PC-3 (cell line): ENCODE data around the gene NFKBIA. TPM values are rescaled to one million over a fixed set of nuclear protein-coding genes. Genes with fewer than 3 reads are reported as not detected.
"Not testable (repeated sequence)": the region's sequence is repeated elsewhere in the genome, so short reads cannot be mapped to it uniquely, and the experiment has no call there.

Experiments used
- ATAC-seq: fragments of 200-7000 bp; cut with Tn5 transposase; 2 replicates; pipeline ENCODE4 v1.9.1; 2020; ENCODE audit warnings: mild to moderate bottlenecking, moderate library complexity
- BruUV-seq: library from RNA; stranded (reverse); fragments of 400-500 nt; replicated peaks from 2 replicates; lab custom pipeline; 2021; lab: Mats Ljungman, UMichigan
- CTCF ChIA-PET: fragments of 300-600 bp; sonication (Branson Sonifier 250); formaldehyde crosslinking; loops from one replicate; lab custom pipeline; 2022; ENCODE audit warnings: antibody characterized with exemption; lab: Charles Lee
- POLR2A ChIA-PET: fragments of 300-600 bp; sonication (Branson Sonifier 250); formaldehyde crosslinking; loops from one replicate; lab custom pipeline; 2022; ENCODE audit warnings: antibody characterized with exemption; ENCODE audit not compliant: unreplicated experiment; lab: Charles Lee
- DNase-seq: peaks from one replicate; pipeline ENCODE4 v3.0.0-alpha.2; 2015
- H2AFZ ChIP-seq: fragments of 300-600 bp; sonication (generic); 2 replicates; pipeline ENCODE4 v1.6.0; 2016; ENCODE audit warnings: antibody characterized with exemption, low read length
- H3F3A ChIP-seq: fragments of 300-600 bp; sonication (generic); one replicate; pipeline ENCODE4 v1.6.0; 2017; ENCODE audit warnings: antibody characterized with exemption, low read length, control low read depth, mild to moderate bottlenecking; ENCODE audit not compliant: unreplicated experiment
- H3K27ac ChIP-seq: fragments of 300-600 bp; sonication (generic); 2 replicates; pipeline ENCODE4 v1.5.1; 2016; ENCODE audit warnings: mild to moderate bottlenecking, low read length
- H3K27me3 ChIP-seq: fragments of 300-600 bp; sonication (generic); 2 replicates; pipeline ENCODE4 v1.6.1; 2016; ENCODE audit warnings: low read length, mixed read lengths
- H3K36me3 ChIP-seq: fragments of 300-600 bp; sonication (generic); 2 replicates; pipeline ENCODE4 v1.6.1; 2016; ENCODE audit warnings: low read depth, mixed run types, low read length, mixed read lengths
- H3K4me1 ChIP-seq: fragments of 300-600 bp; sonication (generic); 2 replicates; pipeline ENCODE4 v1.5.1; 2016; ENCODE audit warnings: low read length; ENCODE audit not compliant: insufficient read depth
- H3K4me2 ChIP-seq: fragments of 300-600 bp; sonication (generic); 2 replicates; pipeline ENCODE4 v1.6.0; 2016; ENCODE audit warnings: low read length
- H3K4me3 ChIP-seq: fragments of 300-600 bp; sonication (generic); 2 replicates; pipeline ENCODE4 v1.5.1; 2016; ENCODE audit warnings: mild to moderate bottlenecking, low read length, mixed read lengths
- H3K79me2 ChIP-seq: fragments of 300-600 bp; sonication (generic); 2 replicates; pipeline ENCODE4 v1.6.1; 2017; ENCODE audit warnings: low read length, mixed read lengths
- H3K9ac ChIP-seq: fragments of 300-600 bp; sonication (generic); 2 replicates; pipeline ENCODE4 v1.6.0; 2016; ENCODE audit warnings: mild to moderate bottlenecking, low read length
- H3K9me2 ChIP-seq: fragments of 300-600 bp; sonication (generic); replicated peaks from 2 replicates; pipeline ENCODE4 v1.6.1; 2016; ENCODE audit warnings: mixed run types, low read length, mixed read lengths
- H3K9me3 ChIP-seq: fragments of 300-600 bp; sonication (generic); 2 replicates; pipeline ENCODE4 v1.6.1; 2016; ENCODE audit warnings: low read length, mixed read lengths
- H4K20me1 ChIP-seq: fragments of 300-600 bp; sonication (generic); 2 replicates; pipeline ENCODE4 v1.6.1; 2016; ENCODE audit warnings: low read length, mixed read lengths
- EZH2 ChIP-seq: fragments of 300-600 bp; sonication (generic); IDR thresholded peaks from one replicate; pipeline ENCODE4 v1.6.1; 2017; ENCODE audit warnings: antibody characterized with exemption, mild to moderate bottlenecking, low read length; ENCODE audit not compliant: unreplicated experiment
- EZH2phosphoT487 ChIP-seq: fragments of 300-600 bp; sonication (generic); IDR thresholded peaks from 2 replicates; pipeline ENCODE4 v1.6.1; 2018; ENCODE audit warnings: mild to moderate bottlenecking, antibody characterized with exemption, low read length, borderline replicate concordance
- intact Hi-C: fragments of 100-400 bp; cut with micrococcal nuclease; formaldehyde crosslinking; loops from 2 replicates; pipeline ENCODE4 v1.9.0; 2023
- total RNA-seq: library from RNA; depleted of rRNA; stranded (reverse); fragments of >200 nt; gene quantifications from 2 replicates; pipeline ENCODE4 v1.2.3, GENCODE V29; 2014
- TF ChIP-seq, protein P1 (sequence below): fragments of 300-600 bp; sonication (generic); conservative IDR thresholded peaks from 2 replicates; pipeline ENCODE4 v1.5.1; 2017; ENCODE audit warnings: antibody characterized with exemption, low read depth, mild to moderate bottlenecking, low read length

NFKBIA gene
- total RNA-seq, 1 experiment from 2014 or later: 226 TPM

DNA sequence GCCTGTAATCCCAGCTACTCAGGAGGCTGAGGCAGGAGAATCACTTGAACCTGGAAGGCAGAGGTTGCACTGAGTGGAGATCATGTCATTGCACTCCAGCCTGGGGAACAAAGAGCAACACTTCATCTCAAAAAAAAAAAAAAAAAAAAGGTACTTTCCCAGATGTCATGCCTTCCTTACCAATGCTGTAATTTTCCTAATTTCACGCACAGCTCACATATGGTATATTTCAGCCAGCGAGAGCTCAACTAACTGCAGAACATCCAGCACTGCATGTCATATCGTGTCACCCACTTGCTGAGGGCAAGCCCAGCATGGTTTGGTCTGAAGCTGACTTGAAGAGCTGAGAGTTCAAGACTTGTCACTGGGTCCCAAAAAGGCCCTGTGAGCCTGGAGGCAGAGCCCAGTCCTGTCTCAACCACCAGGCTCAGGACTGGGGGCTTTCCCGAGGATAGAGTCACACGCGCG is 29.0 kb downstream of the NFKBIA start:
- Histone ChIP-seq H3K4me2 (no peak overlapping the region), H2AFZ (no peak overlapping the region), H3K36me3 (0 out of 2 replicates have a peak, but pooled peaks cover 3% of the 10 kb centered on the region), H3K4me3 (no peak overlapping the region), H3K79me2 (no peaks in the 10 kb centered on the region), H3K9me3 (0 out of 2 replicates have a peak, but pooled peaks cover 3% of the 10 kb centered on the region), H3K27ac (no peak overlapping the region), H3K4me1 (peaks cover 6% of the 10 kb centered on the region), H3K9ac (no peak overlapping the region), H3F3A (no peaks in the 10 kb centered on the region), H3K9me2 (no peaks in the 10 kb centered on the region), H3K27me3 (no peaks in the 10 kb centered on the region), H4K20me1 (no peaks in the 10 kb centered on the region)
- ATAC-seq: no peak
- no peak for DNase-seq
- ChIA-PET CTCF (interaction anchor here (0.6 kb wide), 2 partner anchors 9 to 63 kb away, joined by 3 to 5 read pairs; no protein-coding TSS in a partner anchor), POLR2A (no interaction called here)
- TF ChIP-seq EZH2phosphoT487: no peak
- TF ChIP-seq, protein P1, sequence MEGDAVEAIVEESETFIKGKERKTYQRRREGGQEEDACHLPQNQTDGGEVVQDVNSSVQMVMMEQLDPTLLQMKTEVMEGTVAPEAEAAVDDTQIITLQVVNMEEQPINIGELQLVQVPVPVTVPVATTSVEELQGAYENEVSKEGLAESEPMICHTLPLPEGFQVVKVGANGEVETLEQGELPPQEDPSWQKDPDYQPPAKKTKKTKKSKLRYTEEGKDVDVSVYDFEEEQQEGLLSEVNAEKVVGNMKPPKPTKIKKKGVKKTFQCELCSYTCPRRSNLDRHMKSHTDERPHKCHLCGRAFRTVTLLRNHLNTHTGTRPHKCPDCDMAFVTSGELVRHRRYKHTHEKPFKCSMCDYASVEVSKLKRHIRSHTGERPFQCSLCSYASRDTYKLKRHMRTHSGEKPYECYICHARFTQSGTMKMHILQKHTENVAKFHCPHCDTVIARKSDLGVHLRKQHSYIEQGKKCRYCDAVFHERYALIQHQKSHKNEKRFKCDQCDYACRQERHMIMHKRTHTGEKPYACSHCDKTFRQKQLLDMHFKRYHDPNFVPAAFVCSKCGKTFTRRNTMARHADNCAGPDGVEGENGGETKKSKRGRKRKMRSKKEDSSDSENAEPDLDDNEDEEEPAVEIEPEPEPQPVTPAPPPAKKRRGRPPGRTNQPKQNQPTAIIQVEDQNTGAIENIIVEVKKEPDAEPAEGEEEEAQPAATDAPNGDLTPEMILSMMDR: no peak
- intact Hi-C loops: loop anchor here (2.0 kb wide), 1 partner anchor 27 kb away; no protein-coding TSS in a partner anchor
- no TSS peak for BruUV-seq

DNA sequence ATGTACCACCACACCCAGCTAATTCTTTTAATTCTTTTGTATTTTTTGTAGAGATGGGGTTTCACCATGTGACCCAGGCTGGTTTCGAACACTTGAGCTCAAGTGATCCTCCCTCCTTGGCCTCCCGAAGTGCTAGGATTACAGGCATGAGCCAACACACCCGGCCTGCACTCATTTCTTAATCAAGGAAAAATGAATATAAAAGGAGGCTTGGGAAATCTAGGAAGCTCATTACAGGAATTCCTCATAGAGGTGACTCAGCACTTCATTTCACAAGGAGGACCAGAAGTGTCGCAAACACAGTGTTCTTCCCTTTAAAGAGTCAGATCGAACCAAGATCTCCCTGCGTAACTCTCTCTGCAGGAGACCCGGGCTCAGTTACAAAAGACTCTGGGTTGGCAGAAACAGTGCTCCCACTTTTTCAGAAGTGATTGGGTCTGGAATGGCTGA is 30.3 kb downstream of the NFKBIA start:
- Histone ChIP-seq H3K27me3 (no peaks in the 10 kb centered on the region), H3F3A (no peaks in the 10 kb centered on the region), H3K9me3 (0 out of 2 replicates have a peak, but pooled peaks cover 3% of the 10 kb centered on the region), H3K4me1 (peaks cover 19% of the 10 kb centered on the region), H3K4me3 (no peak overlapping the region), H3K79me2 (no peaks in the 10 kb centered on the region), H2AFZ (peak overlapping the region; percentile 49), H3K9me2 (no peaks in the 10 kb centered on the region), H3K36me3 (0 out of 2 replicates have a peak, but pooled peaks cover 3% of the 10 kb centered on the region), H3K9ac (no peak overlapping the region), H3K4me2 (no peak overlapping the region), H3K27ac (peak overlapping the region; percentile 15), H4K20me1 (no peaks in the 10 kb centered on the region)
- BruUV-seq: no TSS peak
- DNase-seq: peak; percentile 84
- TF ChIP-seq EZH2phosphoT487: no peak
- TF ChIP-seq EZH2: no peak
- TF ChIP-seq, protein P1: no peak
- POLR2A ChIA-PET: interaction anchor here (0.5 to 1.0 kb wide), 3 partner anchors 9 to 106 kb away, joined by 3 to 4 read pairs (median 4); partner anchors contain the start of gene NFKBIA
- peak; percentile 30; the same call in 1 of the 2 replicates for ATAC-seq
- CTCF ChIA-PET: no interaction called here
- intact Hi-C loops: loop anchor here (2.0 to 5.0 kb wide), 2 partner anchors 29 to 42 kb away; no protein-coding TSS in a partner anchor

DNA sequence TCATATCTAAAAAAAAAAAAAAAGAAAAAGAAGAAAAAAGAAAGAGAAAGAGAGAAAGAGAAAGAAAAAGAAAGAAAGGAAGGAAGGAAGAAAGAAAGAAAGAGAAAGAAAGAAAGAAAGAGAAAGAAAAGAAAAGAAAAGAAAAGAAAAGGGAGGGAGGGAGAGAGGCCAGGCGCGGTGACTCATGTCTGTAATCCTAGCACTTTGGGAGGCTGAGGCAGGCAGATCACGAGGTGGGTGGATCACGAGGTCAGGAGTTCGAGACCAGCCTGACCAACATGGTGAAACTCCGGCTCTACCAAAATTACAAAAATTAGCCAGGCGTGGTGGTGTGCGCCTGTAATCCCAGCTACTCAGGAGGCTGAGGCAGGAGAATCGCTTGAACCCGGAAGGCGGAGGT is 31.3 kb downstream of the NFKBIA start:
- CTCF ChIA-PET, H3K27ac ChIP-seq: not testable (repeated sequence)
- intact Hi-C loops: loop anchor here (5.0 kb wide), 1 partner anchor 41 kb away; no protein-coding TSS in a partner anchor

More for the DNA sequence above, 31.3 kb downstream of the NFKBIA start:
- H3K27me3 ChIP-seq, BruUV-seq, DNase-seq, H3F3A ChIP-seq, H3K79me2 ChIP-seq, H4K20me1 ChIP-seq, H3K9me2 ChIP-seq, H3K9ac ChIP-seq, H3K36me3 ChIP-seq, POLR2A ChIA-PET, ATAC-seq, H3K4me2 ChIP-seq, H3K4me3 ChIP-seq, H3K9me3 ChIP-seq, H2AFZ ChIP-seq: not testable (repeated sequence)
- H3K4me1 ChIP-seq: peaks cover 22% of the 10 kb centered on the region
